HG03469 (cell line): Measurements from ENCODE around the gene PPP2R5C.
"Not testable (repeated sequence)": the region's sequence is repeated elsewhere in the genome, so short reads cannot be mapped to it uniquely, and the experiment has no call there.

ENCODE experiments used
- ATAC-seq: cut with Tn5 transposase; IDR thresholded peaks from one replicate; pipeline ENCODE4 v1.9.1; 2021; ENCODE audit warnings: mild to moderate bottlenecking, moderate library complexity, moderate number of reproducible peaks; ENCODE audit not compliant: unreplicated experiment

PPP2R5C gene

DNA sequence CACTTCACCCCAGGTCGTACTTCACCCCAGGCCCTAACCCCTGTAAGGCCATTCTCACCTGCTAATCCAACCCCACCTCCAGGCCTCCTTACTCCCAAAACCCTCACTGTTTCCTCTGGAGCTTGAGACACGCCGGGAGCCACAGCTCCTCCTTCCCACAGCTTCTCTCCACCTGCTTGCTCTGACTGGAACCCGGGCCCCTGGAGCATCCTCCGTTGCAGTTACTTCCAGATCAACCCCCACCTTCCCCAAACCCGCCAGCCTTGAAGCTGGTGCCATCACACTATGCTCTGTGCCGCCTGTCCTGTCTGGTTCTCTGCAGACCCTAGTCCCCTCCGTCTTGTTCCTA lies 34.6 kb upstream of the PPP2R5C start:
- ATAC-seq = no peak

- ATAC-seq = no peak
These were observed 33.7 kb upstream of the PPP2R5C start for GRCh38 chr14:101727611-101728366.

DNA sequence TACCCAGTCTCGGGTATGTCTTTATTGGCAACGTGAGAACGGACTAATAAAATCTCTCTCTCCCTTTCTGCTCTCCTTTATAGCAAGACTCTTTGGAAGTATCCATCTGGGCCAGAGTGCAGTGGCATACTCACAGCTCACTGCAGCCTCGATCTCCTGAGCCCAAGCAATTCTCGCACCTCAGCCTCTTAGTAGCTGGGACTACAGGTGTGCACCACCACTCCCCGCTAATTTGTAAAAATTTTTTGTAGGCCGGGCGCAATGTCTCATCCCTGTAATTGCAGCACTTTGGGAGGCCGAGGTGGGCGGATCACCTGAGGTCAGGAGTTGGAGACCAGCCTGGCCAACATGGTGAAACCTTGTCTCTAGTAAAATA lies 33.2 kb upstream of the PPP2R5C start:
- no peak for ATAC-seq

DNA sequence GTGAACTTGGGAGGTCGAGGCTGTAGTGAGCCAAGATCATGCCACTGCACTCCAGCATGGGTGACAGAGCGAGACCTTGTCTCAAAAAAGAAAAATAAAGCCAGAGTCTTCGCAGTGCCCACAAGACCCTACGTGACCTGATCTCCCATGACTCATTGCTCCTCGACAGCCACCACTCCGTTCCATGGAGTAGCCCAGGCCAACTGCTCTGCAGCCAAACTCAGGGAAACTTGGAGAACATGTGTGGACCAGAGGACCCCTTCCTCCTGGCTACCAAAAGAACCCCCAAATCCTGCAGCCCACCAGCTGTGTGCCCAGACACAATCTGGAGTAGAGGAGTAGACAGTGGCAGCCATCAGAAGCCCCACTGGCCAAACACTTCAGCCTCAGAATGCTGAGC lies 32.1 kb upstream of the PPP2R5C start:
- no peak for ATAC-seq

GRCh38 chr14:101730157-101730556 lies 31.4 kb upstream of the PPP2R5C start:
- ATAC-seq = not testable (repeated sequence)

GRCh38 chr14:101730626-101731186 lies 30.8 kb upstream of the PPP2R5C start:
- ATAC-seq = no peak

- ATAC-seq = no peak
These were observed 30.1 kb upstream of the PPP2R5C start for GRCh38 chr14:101731187-101732080.

DNA sequence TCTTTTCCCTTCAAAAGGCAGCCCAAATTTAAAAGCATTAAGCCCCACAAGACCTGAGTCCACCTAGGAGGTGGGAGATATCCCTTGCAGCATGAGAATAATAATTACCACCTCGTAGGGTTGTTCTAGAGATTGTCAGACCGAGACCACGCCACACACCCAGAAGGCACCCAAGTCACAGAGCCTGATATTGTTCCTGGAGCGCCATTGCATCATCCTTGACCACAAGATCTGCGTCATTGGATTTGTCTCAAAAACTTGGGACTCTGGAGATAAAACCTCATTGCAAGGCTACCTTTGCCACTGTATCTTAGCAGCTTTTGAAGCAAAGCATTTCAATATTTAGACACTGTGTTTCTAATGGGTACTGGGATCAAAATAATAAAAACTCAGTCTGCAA lies 29.4 kb upstream of the PPP2R5C start:
- no peak for ATAC-seq

DNA sequence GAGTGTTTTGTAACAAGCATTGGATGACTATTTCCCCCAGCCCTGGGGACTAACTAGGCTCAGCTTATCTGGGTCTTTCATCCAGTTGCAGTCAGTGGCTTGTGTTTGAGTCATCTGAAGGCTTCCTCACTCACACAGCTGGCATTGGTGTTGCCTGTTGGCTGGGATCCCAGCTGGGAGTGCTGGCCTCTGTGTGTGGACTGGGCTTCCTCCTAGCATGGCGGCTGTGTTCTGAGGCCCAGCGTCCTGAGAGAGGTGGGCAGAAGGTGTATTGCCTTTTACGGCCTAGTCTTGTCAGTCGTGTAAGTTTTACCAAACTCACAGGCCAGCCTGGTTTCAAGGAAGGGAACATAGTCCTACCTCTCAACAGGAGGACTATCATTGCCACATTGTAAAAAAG lies 28.3 kb upstream of the PPP2R5C start:
- no peak for ATAC-seq

DNA sequence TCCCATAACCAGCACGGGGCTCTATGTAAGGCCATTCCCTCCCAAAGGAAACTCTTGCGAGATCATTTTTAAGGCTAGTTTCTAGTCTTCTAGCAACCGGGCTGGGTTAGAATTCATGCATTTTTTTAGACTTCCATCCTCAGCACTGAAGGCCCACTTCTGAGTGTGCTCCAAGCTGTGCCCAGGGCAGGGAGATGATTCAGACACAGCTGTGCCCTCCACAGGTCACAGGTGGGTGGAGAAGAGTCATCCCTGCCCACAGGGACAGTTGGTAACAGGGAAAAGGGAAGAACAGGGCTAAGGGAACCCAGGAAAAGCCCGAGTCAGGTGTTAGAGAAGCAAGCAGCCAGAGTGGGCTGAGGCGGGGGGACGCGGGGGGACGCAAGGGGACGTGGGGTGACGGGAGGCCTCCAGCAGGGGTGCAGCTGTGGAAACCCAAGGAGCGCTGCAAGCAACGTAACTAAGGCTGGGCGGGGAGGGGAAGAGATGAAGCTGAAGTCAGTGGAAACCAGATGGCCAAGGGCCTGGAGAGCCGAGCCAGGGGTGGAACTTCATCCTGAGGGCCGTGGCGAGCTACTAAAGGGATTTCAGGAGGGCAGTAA lies 27.2 kb upstream of the PPP2R5C start:
- no peak for ATAC-seq

- no peak for ATAC-seq
These were observed 26.1 kb upstream of the PPP2R5C start for GRCh38 chr14:101735453-101735852.

GRCh38 chr14:101736071-101736470 lies 25.4 kb upstream of the PPP2R5C start:
- ATAC-seq = no peak

- no peak for ATAC-seq
These were observed 24.9 kb upstream of the PPP2R5C start for GRCh38 chr14:101736585-101736984.

- no peak for ATAC-seq
These were observed 23.8 kb upstream of the PPP2R5C start for GRCh38 chr14:101737414-101738339.

DNA sequence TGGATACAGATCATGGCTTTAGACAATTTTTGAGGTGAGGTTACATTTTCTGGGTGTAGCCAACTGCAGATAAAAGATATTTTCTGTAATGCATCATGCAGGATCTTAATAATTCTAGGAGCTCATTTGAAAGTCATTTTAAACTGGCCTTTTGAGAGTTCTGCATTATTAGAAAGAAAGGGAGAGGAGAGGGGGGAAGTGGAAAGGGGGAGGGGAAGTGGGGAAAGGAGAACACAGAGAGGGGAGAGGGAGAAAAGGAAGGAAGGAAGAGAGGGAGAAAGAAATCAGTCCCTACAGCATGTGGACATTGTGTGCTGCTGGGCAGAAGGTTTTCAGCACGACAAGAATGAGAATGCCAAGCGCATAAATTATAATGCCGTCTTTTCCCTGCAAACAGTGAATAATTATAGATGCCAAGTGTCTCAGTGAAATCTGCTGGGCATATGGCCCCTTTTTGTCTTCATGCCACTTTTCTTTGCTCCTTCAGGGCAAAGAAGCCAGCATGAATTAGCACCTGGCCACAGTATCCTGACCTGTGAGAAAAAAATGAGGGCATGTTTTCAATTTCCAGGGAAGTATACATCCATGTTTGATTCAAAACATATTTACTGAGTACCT lies 22.7 kb upstream of the PPP2R5C start:
- ATAC-seq = no peak

DNA sequence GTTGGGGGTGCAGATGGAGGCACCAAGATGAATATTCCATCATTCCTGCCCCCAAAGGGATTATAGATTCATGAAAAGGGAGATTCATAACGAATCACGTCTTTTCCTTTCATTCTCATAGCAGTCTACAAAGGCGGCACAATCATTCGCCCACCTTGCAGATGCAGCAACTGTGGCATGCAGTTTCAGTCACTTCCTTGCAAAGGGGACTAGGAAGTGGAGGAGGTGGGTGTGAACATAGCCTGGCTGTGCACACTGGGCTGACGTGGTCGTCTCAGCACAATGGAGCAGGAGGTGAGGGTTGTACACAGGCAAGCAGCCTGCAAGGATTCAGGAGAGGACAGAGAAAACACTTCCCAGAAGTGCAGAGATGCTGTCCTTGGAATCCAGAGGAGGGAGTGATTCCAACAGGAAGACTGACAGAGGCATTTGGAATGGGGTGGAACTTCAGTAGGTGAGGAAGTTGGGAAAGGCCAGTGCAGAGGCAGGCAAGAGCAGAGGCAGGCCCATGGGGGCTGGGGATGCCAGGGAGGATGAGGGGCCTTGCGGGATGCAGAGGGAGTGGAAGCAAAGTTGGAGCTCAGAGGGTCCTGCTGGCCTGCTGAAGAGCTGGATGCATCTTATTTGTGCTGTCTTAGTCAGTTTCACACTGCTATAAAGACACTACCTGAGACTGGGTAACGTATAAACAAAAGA lies 21.9 kb upstream of the PPP2R5C start:
- ATAC-seq = no peak

GRCh38 chr14:101740981-101741380 lies 20.5 kb upstream of the PPP2R5C start:
- ATAC-seq = no peak

GRCh38 chr14:101743701-101744100 lies 17.8 kb upstream of the PPP2R5C start:
- ATAC-seq = no peak

DNA sequence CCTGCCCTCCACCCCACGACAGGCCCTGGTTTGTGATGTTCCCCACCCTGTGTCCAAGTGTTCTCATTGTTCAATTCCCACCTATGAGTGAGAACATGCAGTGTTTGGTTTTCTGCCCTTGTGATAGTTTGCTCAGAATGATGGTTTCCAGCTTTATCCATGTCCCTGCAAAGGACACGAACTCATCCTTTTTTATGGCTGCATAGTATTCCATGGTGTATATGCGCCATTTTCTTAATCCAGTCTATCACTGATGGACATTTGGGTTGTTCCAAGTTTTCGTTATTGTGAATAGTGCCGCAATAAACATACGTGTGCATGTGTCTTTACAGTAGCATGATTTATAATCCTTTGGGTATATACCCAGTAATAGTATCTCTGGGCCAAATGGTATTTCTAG lies 17.1 kb upstream of the PPP2R5C start:
- not testable (repeated sequence) for ATAC-seq
